ENCODE data around the gene ZNF772. TPM values are rescaled to one million over a fixed set of nuclear protein-coding genes. Genes with fewer than 3 reads are reported as not detected.
"Not testable (repeated sequence)": the region's sequence is repeated elsewhere in the genome, so short reads cannot be mapped to it uniquely, and the experiment has no call there.

ZNF772 gene
- total RNA-seq, 1 experiment from 2014 or later: 1.2 TPM

DNA sequence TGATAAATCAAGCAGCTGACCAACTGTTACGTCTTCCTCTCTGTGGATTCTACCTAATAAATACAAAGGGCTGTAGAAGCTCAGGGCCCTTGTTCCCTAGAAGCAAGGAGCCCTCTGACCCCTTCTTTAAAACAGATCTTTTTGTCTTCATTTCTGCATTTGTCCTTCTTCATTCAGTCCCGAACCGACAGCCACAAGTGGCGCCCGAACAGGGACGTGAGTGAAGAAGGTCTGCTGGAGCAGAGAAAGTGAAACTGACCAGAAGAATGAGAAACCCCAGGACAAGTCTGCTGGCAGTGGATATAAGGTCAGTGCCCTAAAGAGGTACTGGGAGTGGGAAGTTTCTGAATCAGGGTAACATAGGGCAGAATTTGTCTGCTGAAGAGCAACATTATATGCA lies 35.5 kb upstream of the ZNF772 start:
- DNase-seq: peak in 1 of 2 experiments; percentile 58
- no peaks in the 10 kb centered on the region for H3K27me3 ChIP-seq (replicated peaks; ENCODE audit: control insufficient read depth, insufficient read depth, low read length)
- no peak overlapping the region for H3K27ac Mint-ChIP-seq (ENCODE audit: unreplicated experiment)
- H3K9me3 ChIP-seq: peaks cover 19% of the 10 kb centered on the region
- no peaks in the 10 kb centered on the region for H3K4me1 ChIP-seq
- H3K27me3 Mint-ChIP-seq (ENCODE audit: insufficient read depth, unreplicated experiment): no peaks in the 10 kb centered on the region
- no peaks in the 10 kb centered on the region for H3K36me3 ChIP-seq (ENCODE audit: control insufficient read depth, insufficient read depth, low read length)
- ChIA-PET POLR2A (no interaction called here), CTCF (no interaction called here)
- H3K36me3 Mint-ChIP-seq (ENCODE audit: insufficient read depth, unreplicated experiment): peaks cover 30% of the 10 kb centered on the region
- H3K4me3 ChIP-seq (ENCODE audit: low read depth, low read length): no peak overlapping the region
- TF ChIP-seq, protein P1, sequence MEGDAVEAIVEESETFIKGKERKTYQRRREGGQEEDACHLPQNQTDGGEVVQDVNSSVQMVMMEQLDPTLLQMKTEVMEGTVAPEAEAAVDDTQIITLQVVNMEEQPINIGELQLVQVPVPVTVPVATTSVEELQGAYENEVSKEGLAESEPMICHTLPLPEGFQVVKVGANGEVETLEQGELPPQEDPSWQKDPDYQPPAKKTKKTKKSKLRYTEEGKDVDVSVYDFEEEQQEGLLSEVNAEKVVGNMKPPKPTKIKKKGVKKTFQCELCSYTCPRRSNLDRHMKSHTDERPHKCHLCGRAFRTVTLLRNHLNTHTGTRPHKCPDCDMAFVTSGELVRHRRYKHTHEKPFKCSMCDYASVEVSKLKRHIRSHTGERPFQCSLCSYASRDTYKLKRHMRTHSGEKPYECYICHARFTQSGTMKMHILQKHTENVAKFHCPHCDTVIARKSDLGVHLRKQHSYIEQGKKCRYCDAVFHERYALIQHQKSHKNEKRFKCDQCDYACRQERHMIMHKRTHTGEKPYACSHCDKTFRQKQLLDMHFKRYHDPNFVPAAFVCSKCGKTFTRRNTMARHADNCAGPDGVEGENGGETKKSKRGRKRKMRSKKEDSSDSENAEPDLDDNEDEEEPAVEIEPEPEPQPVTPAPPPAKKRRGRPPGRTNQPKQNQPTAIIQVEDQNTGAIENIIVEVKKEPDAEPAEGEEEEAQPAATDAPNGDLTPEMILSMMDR (IDR thresholded peaks at IDR 0.05; ENCODE audit: insufficient read depth in 1 of 2, low read depth in 1 of 2, low read length in 1 of 2, severe bottlenecking in 1 of 2, unreplicated experiment in 1 of 2): no peak
- BruUV-seq (replicated peaks): no TSS peak
- intact Hi-C loops (cut with micrococcal nuclease; ENCODE audit: unreplicated experiment): no loop called here
- no peak overlapping the region for H3K4me3 Mint-ChIP-seq (ENCODE audit: unreplicated experiment)
- no peaks in the 10 kb centered on the region for H3K4me1 Mint-ChIP-seq (ENCODE audit: low read depth, unreplicated experiment)
- H3K9me3 Mint-ChIP-seq (ENCODE audit: unreplicated experiment): peaks cover 52% of the 10 kb centered on the region

GRCh38 chr19:57511484-57511883 lies 34.1 kb upstream of the ZNF772 start:
- H3K9me3 Mint-ChIP-seq (ENCODE audit: unreplicated experiment): peaks cover 52% of the 10 kb centered on the region
- no TSS peak for BruUV-seq (replicated peaks)
- H3K27me3 Mint-ChIP-seq (ENCODE audit: insufficient read depth, unreplicated experiment): no peaks in the 10 kb centered on the region
- intact Hi-C loops (cut with micrococcal nuclease; ENCODE audit: unreplicated experiment): no loop called here
- no peaks in the 10 kb centered on the region for H3K4me1 ChIP-seq
- no peak overlapping the region for H3K27ac Mint-ChIP-seq (ENCODE audit: unreplicated experiment)
- no peak overlapping the region for H3K4me3 Mint-ChIP-seq (ENCODE audit: unreplicated experiment)
- H3K9me3 ChIP-seq: peaks cover 19% of the 10 kb centered on the region
- TF ChIP-seq, protein P1 (IDR thresholded peaks at IDR 0.05; ENCODE audit: insufficient read depth in 1 of 2, low read depth in 1 of 2, low read length in 1 of 2, severe bottlenecking in 1 of 2, unreplicated experiment in 1 of 2): no peak
- no peak for DNase-seq
- H3K4me3 ChIP-seq (ENCODE audit: low read depth, low read length): no peak overlapping the region
- no peaks in the 10 kb centered on the region for H3K4me1 Mint-ChIP-seq (ENCODE audit: low read depth, unreplicated experiment)
- peaks cover 43% of the 10 kb centered on the region for H3K36me3 Mint-ChIP-seq (ENCODE audit: insufficient read depth, unreplicated experiment)
- CTCF ChIA-PET: no interaction called here
- H3K36me3 ChIP-seq (ENCODE audit: control insufficient read depth, insufficient read depth, low read length): peaks cover 4% of the 10 kb centered on the region
- H3K27me3 ChIP-seq (replicated peaks; ENCODE audit: control insufficient read depth, insufficient read depth, low read length): no peaks in the 10 kb centered on the region
- POLR2A ChIA-PET: no interaction called here

DNA sequence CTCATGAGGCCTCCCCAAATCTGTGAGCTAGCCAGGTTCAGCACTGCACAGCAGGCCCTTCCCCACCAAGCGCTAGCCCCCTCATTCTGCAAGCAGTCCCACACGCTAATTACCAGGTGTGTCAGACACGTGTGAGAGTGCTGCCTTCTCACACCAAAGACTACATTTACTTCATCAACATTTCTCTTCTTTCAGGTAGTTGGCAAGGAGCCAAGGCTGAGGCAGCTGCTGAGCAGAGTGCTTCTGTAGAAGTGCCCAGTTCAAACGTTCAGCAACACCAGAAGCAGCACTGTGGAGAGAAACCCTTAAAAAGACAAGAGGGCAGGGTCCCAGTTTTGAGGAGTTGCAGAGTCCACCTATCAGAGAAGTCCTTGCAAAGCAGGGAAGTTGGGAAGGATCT lies 28.8 kb upstream of the ZNF772 start:
- no peak overlapping the region for H3K27ac Mint-ChIP-seq (ENCODE audit: unreplicated experiment)

GRCh38 chr19:57500400-57500799 lies 23.0 kb upstream of the ZNF772 start:
- H3K4me3 Mint-ChIP-seq (ENCODE audit: unreplicated experiment): peak overlapping the region; percentile 38
- TSS peak; percentile 61 for BruUV-seq (replicated peaks)

More for the DNA sequence above, 28.8 kb upstream of the ZNF772 start:
- Mint-ChIP-seq H3K9me3 (ENCODE audit: unreplicated experiment) (peaks cover 34% of the 10 kb centered on the region), H3K36me3 (ENCODE audit: insufficient read depth, unreplicated experiment) (peaks cover 73% of the 10 kb centered on the region), H3K27me3 (ENCODE audit: insufficient read depth, unreplicated experiment) (no peaks in the 10 kb centered on the region), H3K4me3 (ENCODE audit: unreplicated experiment) (no peak overlapping the region), H3K4me1 (ENCODE audit: low read depth, unreplicated experiment) (no peaks in the 10 kb centered on the region)
- peaks cover 11% of the 10 kb centered on the region for H3K36me3 ChIP-seq (ENCODE audit: control insufficient read depth, insufficient read depth, low read length)
- no peak overlapping the region for H3K4me3 ChIP-seq (ENCODE audit: low read depth, low read length)
- CTCF ChIA-PET: no interaction called here
- no TSS peak for BruUV-seq (replicated peaks)
- peaks cover 10% of the 10 kb centered on the region; the same call in 1 of the 2 replicates for H3K9me3 ChIP-seq
- H3K4me1 ChIP-seq: no peaks in the 10 kb centered on the region
- POLR2A ChIA-PET: no interaction called here
- intact Hi-C loops (cut with micrococcal nuclease; ENCODE audit: unreplicated experiment): no loop called here
- H3K27me3 ChIP-seq (replicated peaks; ENCODE audit: control insufficient read depth, insufficient read depth, low read length): no peaks in the 10 kb centered on the region
- TF ChIP-seq, protein P1 (IDR thresholded peaks at IDR 0.05; ENCODE audit: insufficient read depth in 1 of 2, low read depth in 1 of 2, low read length in 1 of 2, severe bottlenecking in 1 of 2, unreplicated experiment in 1 of 2): no peak
- no peak for DNase-seq

GRCh38 chr19:57499680-57500395 lies 22.5 kb upstream of the ZNF772 start, which contains the start of gene ZNF773:
Gene ZNF773 (plus strand): TSS chr19:57499938. CDS start chr19:57500081, 143 bp downstream.
- DNase-seq: peak; percentile 94 to 95
- H3K27ac Mint-ChIP-seq (ENCODE audit: unreplicated experiment); H3K4me1 ChIP-seq; H3K36me3 ChIP-seq (ENCODE audit: control insufficient read depth, insufficient read depth, low read length); H3K27me3 Mint-ChIP-seq (ENCODE audit: insufficient read depth, unreplicated experiment); H3K27me3 ChIP-seq (replicated peaks; ENCODE audit: control insufficient read depth, insufficient read depth, low read length); BruUV-seq (replicated peaks); intact Hi-C loops (cut with micrococcal nuclease; ENCODE audit: unreplicated experiment): not testable (repeated sequence)
- H3K4me3 Mint-ChIP-seq (ENCODE audit: unreplicated experiment): peak within 1 kb of the TSS; percentile 38
- H3K4me1 Mint-ChIP-seq (ENCODE audit: low read depth, unreplicated experiment): peaks cover 14% of the 10 kb centered on the region
- POLR2A ChIA-PET: interaction anchor here (0.6 to 1.0 kb wide), 3 partner anchors 12 to 965 kb away, joined by 3 to 11 read pairs (median 3); partner anchors contain the start of gene ZNF419
- Histone ChIP-seq H3K9me3 (peaks cover 11% of the 10 kb centered on the region), H3K4me3 (ENCODE audit: low read depth, low read length) (peak within 1 kb of the TSS; percentile 53)
- peaks cover 42% of the 10 kb centered on the region for H3K36me3 Mint-ChIP-seq (ENCODE audit: insufficient read depth, unreplicated experiment)
- peaks cover 31% of the 10 kb centered on the region for H3K9me3 Mint-ChIP-seq (ENCODE audit: unreplicated experiment)
- CTCF ChIA-PET: interaction anchor here (0.6 kb wide), 1 partner anchor 509 kb away, joined by 3 read pairs; no protein-coding TSS in a partner anchor

More at GRCh38 chr19:57500400-57500799, 23.0 kb upstream of the ZNF772 start:
- H3K27ac Mint-ChIP-seq (ENCODE audit: unreplicated experiment); intact Hi-C loops (cut with micrococcal nuclease; ENCODE audit: unreplicated experiment); CTCF ChIA-PET; DNase-seq; H3K27me3 Mint-ChIP-seq (ENCODE audit: insufficient read depth, unreplicated experiment); H3K4me1 ChIP-seq; H3K27me3 ChIP-seq (replicated peaks; ENCODE audit: control insufficient read depth, insufficient read depth, low read length); H3K36me3 ChIP-seq (ENCODE audit: control insufficient read depth, insufficient read depth, low read length): not testable (repeated sequence)
- peaks cover 11% of the 10 kb centered on the region for H3K9me3 ChIP-seq
- peak overlapping the region; percentile 23 for H3K4me3 ChIP-seq (ENCODE audit: low read depth, low read length)
- H3K36me3 Mint-ChIP-seq (ENCODE audit: insufficient read depth, unreplicated experiment): peaks cover 45% of the 10 kb centered on the region
- H3K4me1 Mint-ChIP-seq (ENCODE audit: low read depth, unreplicated experiment): peaks cover 14% of the 10 kb centered on the region
- peaks cover 31% of the 10 kb centered on the region for H3K9me3 Mint-ChIP-seq (ENCODE audit: unreplicated experiment)
- POLR2A ChIA-PET: interaction anchor here (0.6 to 1.0 kb wide), 2 partner anchors 13 to 964 kb away, joined by 3 to 11 read pairs; partner anchors contain the start of gene ZNF419
